H1 (cell line): ENCODE results near the gene E2F8. TPM values are rescaled to one million over a fixed set of nuclear protein-coding genes. Genes with fewer than 3 reads are reported as not detected.

ENCODE experiments used
- FOSL1 ChIP-seq: IDR thresholded peaks from 2 replicates; pipeline ENCODE4 v1.6.1; 2011; ENCODE audit warnings: mild to moderate bottlenecking, low read depth, low read length, moderate library complexity; ENCODE audit not compliant: insufficient read depth
- NRF1 ChIP-seq: IDR thresholded peaks from 2 replicates; pipeline ENCODE4 v1.6.1; 2011; ENCODE audit warnings: mild to moderate bottlenecking, low read depth, low read length, improper control_type of control experiment
- polyA plus RNA-seq, 7 experiments: library from polyadenylated mRNA; depleted of rRNA in 3 of 7; stranded (reverse) in 5 of 7; unstranded in 2 of 7; fragments of >200 nt in 5 of 7; fragments of 200-250 nt in 2 of 7; gene quantifications; 1 replicate in 5 of 7; 2 replicates in 1 of 7; 4 replicates in 1 of 7; pipeline versions ENCODE4 v1.2.1 to v1.2.3, GENCODE V29; 2011 to 2013; ENCODE audit warnings: missing spikeins in 2 of 7, mixed read lengths in 2 of 7
- total RNA-seq: library from RNA; stranded (reverse); fragmentation: NEBNext Ultra II Directional; extraction: Animal tissue kit (Norgen Biotek cat#: 25700); gene quantifications from 2 replicates; pipeline ENCODE4 v1.2.1, GENCODE V29; 2021
- TF ChIP-seq, protein P1 (sequence below): fragments of 300-600 bp; sonication (generic); IDR thresholded peaks from 2 replicates; pipeline ENCODE4 v1.7.1; 2012; ENCODE audit warnings: low read length, moderate library complexity, mild to moderate bottlenecking, inconsistent platforms; ENCODE audit not compliant: insufficient replicate concordance

Gene E2F8
- total and polyA plus RNA-seq, 2 of the 8 experiments (the other 6 are each of a cell fraction or from before 2014, with no cell fraction given): 5.4 to 11.4 TPM

DNA sequence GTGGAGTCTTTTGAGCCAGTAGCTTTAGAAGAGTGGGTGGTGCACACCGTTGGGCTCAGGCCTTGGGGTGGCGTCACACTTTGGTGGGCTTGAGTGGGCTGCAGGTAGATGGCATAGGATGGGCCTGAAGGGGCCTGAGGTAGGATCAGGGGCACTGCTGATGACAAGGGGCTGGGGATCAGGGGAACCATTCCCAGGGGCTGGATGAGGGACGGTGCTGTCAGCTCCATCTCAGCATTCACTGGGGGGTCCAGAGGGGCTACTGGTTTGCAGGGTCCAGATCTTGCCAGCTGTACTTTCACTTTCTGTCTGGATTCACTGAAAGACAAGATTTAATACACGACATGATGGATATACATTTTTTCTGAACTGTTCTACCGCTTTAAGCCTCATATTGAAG, 11.1 kb downstream of the E2F8 start (continued):
- TF ChIP-seq, protein P1, sequence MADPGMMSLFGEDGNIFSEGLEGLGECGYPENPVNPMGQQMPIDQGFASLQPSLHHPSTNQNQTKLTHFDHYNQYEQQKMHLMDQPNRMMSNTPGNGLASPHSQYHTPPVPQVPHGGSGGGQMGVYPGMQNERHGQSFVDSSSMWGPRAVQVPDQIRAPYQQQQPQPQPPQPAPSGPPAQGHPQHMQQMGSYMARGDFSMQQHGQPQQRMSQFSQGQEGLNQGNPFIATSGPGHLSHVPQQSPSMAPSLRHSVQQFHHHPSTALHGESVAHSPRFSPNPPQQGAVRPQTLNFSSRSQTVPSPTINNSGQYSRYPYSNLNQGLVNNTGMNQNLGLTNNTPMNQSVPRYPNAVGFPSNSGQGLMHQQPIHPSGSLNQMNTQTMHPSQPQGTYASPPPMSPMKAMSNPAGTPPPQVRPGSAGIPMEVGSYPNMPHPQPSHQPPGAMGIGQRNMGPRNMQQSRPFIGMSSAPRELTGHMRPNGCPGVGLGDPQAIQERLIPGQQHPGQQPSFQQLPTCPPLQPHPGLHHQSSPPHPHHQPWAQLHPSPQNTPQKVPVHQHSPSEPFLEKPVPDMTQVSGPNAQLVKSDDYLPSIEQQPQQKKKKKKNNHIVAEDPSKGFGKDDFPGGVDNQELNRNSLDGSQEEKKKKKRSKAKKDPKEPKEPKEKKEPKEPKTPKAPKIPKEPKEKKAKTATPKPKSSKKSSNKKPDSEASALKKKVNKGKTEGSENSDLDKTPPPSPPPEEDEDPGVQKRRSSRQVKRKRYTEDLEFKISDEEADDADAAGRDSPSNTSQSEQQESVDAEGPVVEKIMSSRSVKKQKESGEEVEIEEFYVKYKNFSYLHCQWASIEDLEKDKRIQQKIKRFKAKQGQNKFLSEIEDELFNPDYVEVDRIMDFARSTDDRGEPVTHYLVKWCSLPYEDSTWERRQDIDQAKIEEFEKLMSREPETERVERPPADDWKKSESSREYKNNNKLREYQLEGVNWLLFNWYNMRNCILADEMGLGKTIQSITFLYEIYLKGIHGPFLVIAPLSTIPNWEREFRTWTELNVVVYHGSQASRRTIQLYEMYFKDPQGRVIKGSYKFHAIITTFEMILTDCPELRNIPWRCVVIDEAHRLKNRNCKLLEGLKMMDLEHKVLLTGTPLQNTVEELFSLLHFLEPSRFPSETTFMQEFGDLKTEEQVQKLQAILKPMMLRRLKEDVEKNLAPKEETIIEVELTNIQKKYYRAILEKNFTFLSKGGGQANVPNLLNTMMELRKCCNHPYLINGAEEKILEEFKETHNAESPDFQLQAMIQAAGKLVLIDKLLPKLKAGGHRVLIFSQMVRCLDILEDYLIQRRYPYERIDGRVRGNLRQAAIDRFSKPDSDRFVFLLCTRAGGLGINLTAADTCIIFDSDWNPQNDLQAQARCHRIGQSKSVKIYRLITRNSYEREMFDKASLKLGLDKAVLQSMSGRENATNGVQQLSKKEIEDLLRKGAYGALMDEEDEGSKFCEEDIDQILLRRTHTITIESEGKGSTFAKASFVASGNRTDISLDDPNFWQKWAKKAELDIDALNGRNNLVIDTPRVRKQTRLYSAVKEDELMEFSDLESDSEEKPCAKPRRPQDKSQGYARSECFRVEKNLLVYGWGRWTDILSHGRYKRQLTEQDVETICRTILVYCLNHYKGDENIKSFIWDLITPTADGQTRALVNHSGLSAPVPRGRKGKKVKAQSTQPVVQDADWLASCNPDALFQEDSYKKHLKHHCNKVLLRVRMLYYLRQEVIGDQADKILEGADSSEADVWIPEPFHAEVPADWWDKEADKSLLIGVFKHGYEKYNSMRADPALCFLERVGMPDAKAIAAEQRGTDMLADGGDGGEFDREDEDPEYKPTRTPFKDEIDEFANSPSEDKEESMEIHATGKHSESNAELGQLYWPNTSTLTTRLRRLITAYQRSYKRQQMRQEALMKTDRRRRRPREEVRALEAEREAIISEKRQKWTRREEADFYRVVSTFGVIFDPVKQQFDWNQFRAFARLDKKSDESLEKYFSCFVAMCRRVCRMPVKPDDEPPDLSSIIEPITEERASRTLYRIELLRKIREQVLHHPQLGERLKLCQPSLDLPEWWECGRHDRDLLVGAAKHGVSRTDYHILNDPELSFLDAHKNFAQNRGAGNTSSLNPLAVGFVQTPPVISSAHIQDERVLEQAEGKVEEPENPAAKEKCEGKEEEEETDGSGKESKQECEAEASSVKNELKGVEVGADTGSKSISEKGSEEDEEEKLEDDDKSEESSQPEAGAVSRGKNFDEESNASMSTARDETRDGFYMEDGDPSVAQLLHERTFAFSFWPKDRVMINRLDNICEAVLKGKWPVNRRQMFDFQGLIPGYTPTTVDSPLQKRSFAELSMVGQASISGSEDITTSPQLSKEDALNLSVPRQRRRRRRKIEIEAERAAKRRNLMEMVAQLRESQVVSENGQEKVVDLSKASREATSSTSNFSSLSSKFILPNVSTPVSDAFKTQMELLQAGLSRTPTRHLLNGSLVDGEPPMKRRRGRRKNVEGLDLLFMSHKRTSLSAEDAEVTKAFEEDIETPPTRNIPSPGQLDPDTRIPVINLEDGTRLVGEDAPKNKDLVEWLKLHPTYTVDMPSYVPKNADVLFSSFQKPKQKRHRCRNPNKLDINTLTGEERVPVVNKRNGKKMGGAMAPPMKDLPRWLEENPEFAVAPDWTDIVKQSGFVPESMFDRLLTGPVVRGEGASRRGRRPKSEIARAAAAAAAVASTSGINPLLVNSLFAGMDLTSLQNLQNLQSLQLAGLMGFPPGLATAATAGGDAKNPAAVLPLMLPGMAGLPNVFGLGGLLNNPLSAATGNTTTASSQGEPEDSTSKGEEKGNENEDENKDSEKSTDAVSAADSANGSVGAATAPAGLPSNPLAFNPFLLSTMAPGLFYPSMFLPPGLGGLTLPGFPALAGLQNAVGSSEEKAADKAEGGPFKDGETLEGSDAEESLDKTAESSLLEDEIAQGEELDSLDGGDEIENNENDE: no peak
- TF ChIP-seq NRF1: no peak
- TF ChIP-seq FOSL1: no peak
